Loucy (cell line): ENCODE results near the gene REC114.

ENCODE experiments used
- CTCF ChIP-seq: fragments of 200-600 bp; sonication (generic); conservative IDR thresholded peaks from 2 replicates; pipeline ENCODE4 v1.5.1; 2014; ENCODE audit warnings: mild to moderate bottlenecking, antibody characterized with exemption, low read length
- EZH2phosphoT487 ChIP-seq: fragments of 200-600 bp; IDR thresholded peaks from 2 replicates; pipeline ENCODE4 v1.6.1; 2018; ENCODE audit warnings: antibody characterized with exemption, mild to moderate bottlenecking, moderate library complexity, borderline replicate concordance

GRCh38 chr15:73601451-73602445 is 158.8 kb downstream of the REC114 start:
- TF ChIP-seq CTCF (no peak), EZH2phosphoT487 (no peak)
